Esophagus squamous epithelium (tissue), 5 donors: Measurements from ENCODE around the gene EML1. TPM values are rescaled to one million over a fixed set of nuclear protein-coding genes. Genes with fewer than 3 reads are reported as not detected.

Experiments
- DNase-seq: peaks from one replicate; lab custom pipeline; 2025; lab: John Stamatoyannopoulos, UW
- H3K27ac ChIP-seq, 4 donors: fragments of 200-600 bp; sonication (generic); one replicate each; pipeline ENCODE4 v1.5.1; 2016 to 2019; ENCODE audit warnings: mild to moderate bottlenecking in 1 of 4
- H3K27me3 ChIP-seq, 4 donors: fragments of 200-600 bp; sonication (generic); 1 replicate in 3 of 4; 2 replicates in 1 of 4; pipeline versions ENCODE4 v1.5.1 to v1.6.0; 2017 to 2021; ENCODE audit warnings: antibody characterized with exemption in 1 of 4
- H3K36me3 ChIP-seq, 3 donors: fragments of 200-600 bp; sonication (generic); one replicate each; pipeline ENCODE4 v1.5.1; 2016 to 2019
- H3K4me1 ChIP-seq, 3 donors: fragments of 200-600 bp; sonication (generic); one replicate each; pipeline ENCODE4 v1.5.1; 2017 to 2019
- H3K4me3 ChIP-seq, 4 donors: fragments of 200-600 bp; sonication (generic); 1 replicate in 3 of 4; 2 replicates in 1 of 4; pipeline ENCODE4 v1.5.1; 2016 to 2019; ENCODE audit warnings: mild to moderate bottlenecking in 2 of 4, moderate library complexity in 1 of 4
- H3K9me3 ChIP-seq, 3 donors: fragments of 200-600 bp; sonication (generic); one replicate each; pipeline ENCODE4 v1.5.1; 2016 to 2019
- CTCF ChIP-seq, 6 experiments: fragments of 450-650 bp in 4 of 6; fragments of 200-600 bp in 2 of 6; sonication (generic) in 2 of 6; IDR thresholded peaks; one replicate each; pipeline ENCODE4 v1.5.1; 2016 to 2019; ENCODE audit warnings: antibody characterized with exemption in 6 of 6, mild to moderate bottlenecking in 4 of 6, moderate library complexity in 4 of 6
- POLR2A ChIP-seq, 4 donors: fragments of 450-650 bp; IDR thresholded peaks; one replicate each; pipeline ENCODE4 v1.6.1; 2017; ENCODE audit warnings: antibody characterized with exemption in 4 of 4, mild to moderate bottlenecking in 4 of 4, moderate library complexity in 3 of 4
- WGBS, 2 donors: methylation state at CpG; one replicate each; pipeline ENCODE4 v1.1.5; 2018; 5-methylcytosine and 5-hydroxymethylcytosine counted together
- intact Hi-C: fragments of 100-400 bp; cut with DNase I; formaldehyde crosslinking; loops from one replicate; pipeline ENCODE4 v1.15.0; 2022
- total RNA-seq, 4 donors: library from RNA; depleted of rRNA; stranded (reverse); fragments of >200 nt; gene quantifications; one replicate each; pipeline ENCODE4 v1.1.0, GENCODE V29; 2016
- donor health status: DM: yes; HTN: yes; CAD: no.

The EML1 gene
- total RNA-seq, 4 donors from 2014 or later: 3.0 to 22.9 (median 9.4) TPM

GRCh38 chr14:99779751-99780150 is 13.5 kb upstream of the EML1 start:
- Histone ChIP-seq H3K27ac (no peak overlapping the region), H3K27me3 (peaks cover 0 to 22% (median 0%) of the 10 kb centered on the region in 4 donors), H3K4me3 (no peak overlapping the region), H3K9me3 (peaks cover 0 to 15% (median 0%) of the 10 kb centered on the region in 3 donors), H3K36me3 (no peaks in the 10 kb centered on the region), H3K4me1 (peaks cover 0 to 8% (median 0%) of the 10 kb centered on the region in 3 donors)
- intact Hi-C loops: no loop called here
- no peak for DNase-seq
- 46 to 58% methylated on average over 1 of the region's 1 CpG for WGBS, 2 donors
- TF ChIP-seq CTCF (IDR thresholded peaks at IDR 0.05) (no peak), POLR2A (IDR thresholded peaks at IDR 0.05) (no peak)

DNA sequence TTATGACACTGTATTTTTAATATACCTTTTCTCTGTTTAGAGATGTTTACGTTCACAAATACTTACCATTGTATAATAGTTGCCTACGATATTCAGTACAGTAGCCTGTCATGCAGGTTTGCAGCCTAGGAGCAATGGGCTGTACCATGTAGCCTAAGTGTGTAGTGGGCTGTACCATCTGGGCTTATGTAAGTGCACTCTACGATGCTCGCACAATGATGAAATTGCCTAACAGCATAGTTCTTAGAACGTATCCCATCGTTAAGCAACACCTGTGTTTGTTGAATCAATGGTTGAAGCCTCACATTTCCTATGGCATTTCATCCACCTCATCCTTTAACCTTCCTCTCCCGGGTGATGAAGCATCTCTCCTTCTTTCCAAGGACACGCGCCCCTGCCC is 12.5 kb upstream of the EML1 start:
- no peaks in the 10 kb centered on the region for H3K4me1 ChIP-seq
- H3K27me3 ChIP-seq: peaks cover 0 to 19% (median 0%) of the 10 kb centered on the region in 4 donors
- no peak overlapping the region for H3K4me3 ChIP-seq
- H3K9me3 ChIP-seq: peaks cover 0 to 15% (median 0%) of the 10 kb centered on the region in 3 donors
- H3K27ac ChIP-seq: no peak overlapping the region
- no peak for DNase-seq
- intact Hi-C loops: no loop called here
- WGBS, 2 donors: 83 to 95% methylated on average over 9 of the region's 9 CpGs
- no peaks in the 10 kb centered on the region for H3K36me3 ChIP-seq
- TF ChIP-seq CTCF (IDR thresholded peaks at IDR 0.05) (no peak), POLR2A (IDR thresholded peaks at IDR 0.05) (no peak)

- Histone ChIP-seq H3K36me3 (no peaks in the 10 kb centered on the region), H3K9me3 (peaks cover 0 to 15% (median 0%) of the 10 kb centered on the region in 3 donors), H3K27ac (no peak overlapping the region), H3K27me3 (peaks cover 0 to 17% (median 0%) of the 10 kb centered on the region in 4 donors), H3K4me3 (no peak overlapping the region), H3K4me1 (no peaks in the 10 kb centered on the region)
- WGBS, 2 donors: 58 to 73% methylated on average over 6 of the region's 6 CpGs
- TF ChIP-seq CTCF (IDR thresholded peaks at IDR 0.05): no peak
- TF ChIP-seq POLR2A (IDR thresholded peaks at IDR 0.05): no peak
- no peak for DNase-seq
- intact Hi-C loops: no loop called here
These were observed 12.1 kb upstream of the EML1 start for GRCh38 chr14:99781091-99781490.

- H3K9me3 ChIP-seq: peaks cover 0 to 15% (median 0%) of the 10 kb centered on the region in 3 donors
- no peak overlapping the region for H3K4me3 ChIP-seq
- H3K36me3 ChIP-seq: no peaks in the 10 kb centered on the region
- WGBS, 2 donors: 75 to 79% methylated on average over 10 to 12 of the region's 14 CpGs
- intact Hi-C loops: no loop called here
- H3K27ac ChIP-seq: no peak overlapping the region
- TF ChIP-seq CTCF (IDR thresholded peaks at IDR 0.05): no peak
- DNase-seq: no peak
- H3K4me1 ChIP-seq: no peaks in the 10 kb centered on the region
- peaks cover 0 to 10% (median 0%) of the 10 kb centered on the region in 4 donors for H3K27me3 ChIP-seq
These were observed 11.2 kb upstream of the EML1 start for GRCh38 chr14:99781853-99782610.

DNA sequence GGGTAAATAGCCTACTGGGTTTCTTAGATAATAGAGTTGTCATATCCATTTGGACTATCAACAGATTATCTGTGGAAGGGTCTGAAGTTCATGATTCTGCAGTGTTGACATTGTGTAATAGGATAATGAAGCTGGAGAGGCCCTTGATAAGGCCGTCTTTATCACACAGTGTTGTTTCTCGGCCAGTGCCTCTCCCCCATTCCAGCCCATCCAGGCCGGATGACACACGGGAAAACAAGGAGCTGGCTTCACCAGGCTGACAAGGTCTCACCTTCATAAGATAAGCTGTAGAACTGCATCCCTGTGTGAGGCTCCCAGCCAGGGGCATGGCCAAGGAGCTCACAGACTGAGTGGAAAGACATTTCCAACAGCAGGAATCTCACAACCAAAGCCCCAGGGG is 8.7 kb upstream of the EML1 start:
- 96 to 100% methylated on average over 1 to 4 of the region's 4 CpGs for WGBS, 2 donors
- intact Hi-C loops: no loop called here
- DNase-seq: no peak
- no peaks in the 10 kb centered on the region for H3K4me1 ChIP-seq
- H3K27me3 ChIP-seq: no peaks in the 10 kb centered on the region
- no peaks in the 10 kb centered on the region for H3K36me3 ChIP-seq
- TF ChIP-seq POLR2A (IDR thresholded peaks at IDR 0.05): no peak
- no peak for TF ChIP-seq CTCF (IDR thresholded peaks at IDR 0.05)
- H3K4me3 ChIP-seq: no peak overlapping the region
- peaks cover 0 to 2% (median 0%) of the 10 kb centered on the region in 3 donors for H3K9me3 ChIP-seq
- no peak overlapping the region for H3K27ac ChIP-seq
